K562 (cell line): ENCODE data around the gene FGD6. TPM values are rescaled to one million over a fixed set of nuclear protein-coding genes. Genes with fewer than 3 reads are reported as not detected.

ENCODE experiments used
- ATAC-seq: fragments of 200-7000 bp; cut with Tn5 transposase; 3 replicates; pipeline ENCODE4 v1.9.1; 2020; ENCODE audit warnings: moderate library complexity
- BruUV-seq: library from RNA; stranded (reverse); fragments of 400-500 nt; replicated peaks from 2 replicates; lab custom pipeline; 2021; lab: Mats Ljungman, UMichigan
- CTCF ChIA-PET: fragments of 300-600 bp; formaldehyde crosslinking; extraction: SDS; loops from one replicate; lab custom pipeline; 2021; ENCODE audit warnings: low intra/inter-chr PET ratio; lab: Yijun Ruan, JAX
- POLR2A ChIA-PET: fragments of 300-600, 350-650 bp; sonication (Branson Sonifier 250); formaldehyde crosslinking; extraction: SDS; loops from one replicate; lab custom pipeline; 2021; ENCODE audit warnings: antibody characterized with exemption, inconsistent platforms; lab: Yijun Ruan, JAX
- DNase-seq, 4 experiments: peaks; one replicate each; pipeline versions ENCODE4 v3.0.0 to v3.0.0-alpha.2; 2011 to 2018; ENCODE audit warnings: low spot score in 3 of 4, mixed read lengths in 3 of 4; ENCODE audit errors: extremely low read depth in 1 of 4
- FAIRE-seq: peaks from 2 replicates; lab custom pipeline; 2011; peaks lifted over from hg19 to GRCh38; lab: Jason Lieb, UNC
- H2AFZ ChIP-seq: 2 replicates; pipeline ENCODE4 v1.6.0; 2011; ENCODE audit warnings: low read depth, low read length, control low read depth, inconsistent platforms
- H3K27ac ChIP-seq: fragments of 200-600 bp; 3 replicates; pipeline ENCODE4 v1.8.0; 2011; ENCODE audit warnings: low read depth, mild to moderate bottlenecking, control low read depth, inconsistent platforms, low read length, moderate library complexity, mixed read lengths; ENCODE audit errors: extremely low read depth
- H3K27me3 ChIP-seq, 2 experiments: fragments of 300-600 bp in 1 of 2; 2 replicates in 1 of 2; 3 replicates in 1 of 2; pipeline versions ENCODE4 v1.6.0 to v1.8.0; 2011; ENCODE audit warnings: inconsistent platforms in 2 of 2, low read length in 2 of 2, mild to moderate bottlenecking in 1 of 2, mixed read lengths in 1 of 2, moderate library complexity in 1 of 2; ENCODE audit not compliant: control insufficient read depth in 2 of 2, insufficient read depth in 2 of 2
- H3K36me3 ChIP-seq: fragments of 300-600 bp; 3 replicates; pipeline ENCODE4 v1.8.0; 2011; ENCODE audit warnings: mild to moderate bottlenecking, low read length, inconsistent platforms; ENCODE audit not compliant: control insufficient read depth, insufficient read depth
- H3K4me1 ChIP-seq, 2 experiments: fragments of 200-600 bp in 1 of 2; replicated peaks in 1 of 2; 2 replicates in 1 of 2; 3 replicates in 1 of 2; pipeline versions ENCODE4 v1.5.1 to v1.8.0; 2011; ENCODE audit warnings: inconsistent platforms in 2 of 2, low read length in 2 of 2, mild to moderate bottlenecking in 1 of 2, mixed read lengths in 1 of 2, moderate library complexity in 1 of 2; ENCODE audit not compliant: control insufficient read depth in 2 of 2, insufficient read depth in 2 of 2
- H3K4me2 ChIP-seq: 2 replicates; pipeline ENCODE4 v1.6.1; 2011; ENCODE audit warnings: low read length, control low read depth, inconsistent platforms, mixed read lengths; ENCODE audit not compliant: insufficient read depth
- H3K4me3 ChIP-seq: fragments of 200-600 bp; sonication (generic), shearing (Covaris generic); 2 replicates; pipeline ENCODE4 v1.5.1; 2016; ENCODE audit warnings: control low read depth, inconsistent platforms
- H3K79me2 ChIP-seq: fragments of 200-600 bp; 3 replicates; pipeline ENCODE4 v1.8.0; 2011; ENCODE audit warnings: low read length, inconsistent platforms; ENCODE audit not compliant: control insufficient read depth, insufficient read depth
- H3K9ac ChIP-seq, 2 experiments: 2 replicates each; pipeline versions ENCODE4 v1.6.0 to v1.6.1; 2011; ENCODE audit warnings: low read depth in 2 of 2, low read length in 2 of 2, control low read depth in 1 of 2, inconsistent platforms in 1 of 2, mild to moderate bottlenecking in 1 of 2, mixed read lengths in 1 of 2; ENCODE audit not compliant: insufficient read depth in 1 of 2
- H3K9me1 ChIP-seq: one replicate; pipeline ENCODE4 v1.6.0; 2011; ENCODE audit warnings: inconsistent platforms, mild to moderate bottlenecking, low read length, moderate library complexity; ENCODE audit not compliant: control insufficient read depth, insufficient read depth
- H3K9me3 ChIP-seq: replicated peaks from 2 replicates; pipeline ENCODE4 v1.5.1; 2011; ENCODE audit warnings: low read depth, low read length, inconsistent platforms; ENCODE audit not compliant: control insufficient read depth, insufficient read depth
- H4K20me1 ChIP-seq: replicated peaks from 2 replicates; pipeline ENCODE4 v1.6.1; 2011; ENCODE audit warnings: low read length, inconsistent platforms, mixed read lengths; ENCODE audit not compliant: control insufficient read depth, insufficient read depth
- ADNP ChIP-seq: fragments of 200-800 bp; sonication (Bioruptor generic); IDR thresholded peaks from 2 replicates; pipeline ENCODE4 v1.6.1; 2016; ENCODE audit warnings: missing genetic modification characterization, missing compliant biosample characterization
- DEAF1 ChIP-seq: fragments of 450-650 bp; formaldehyde crosslinking; IDR thresholded peaks from 2 replicates; pipeline ENCODE4 v1.4.0; 2020; ENCODE audit warnings: mild to moderate bottlenecking, moderate library complexity
- FOXP1 ChIP-seq: sonication (generic); formaldehyde crosslinking; IDR thresholded peaks from 2 replicates; pipeline ENCODE4 v1.8.0; 2022; ENCODE audit warnings: mild to moderate bottlenecking, missing genetic modification reagents
- GMEB1 ChIP-seq: fragments of 250-450 bp; sonication (Bioruptor Pico); IDR thresholded peaks from 2 replicates; pipeline ENCODE4 v1.4.0; 2020; ENCODE audit warnings: mild to moderate bottlenecking
- HSF4 ChIP-seq: fragments of 250-450 bp; sonication (Bioruptor Pico); IDR thresholded peaks from 2 replicates; pipeline ENCODE4 v2.1.2; 2022; ENCODE audit warnings: mild to moderate bottlenecking, moderate library complexity, borderline replicate concordance
- NCOA1 ChIP-seq: fragments of 450-650 bp; IDR thresholded peaks from 2 replicates; pipeline ENCODE4 v1.6.1; 2016; ENCODE audit warnings: low read depth
- NUFIP1 ChIP-seq: fragments of 450-650 bp; IDR thresholded peaks from 2 replicates; pipeline ENCODE4 v1.6.1; 2018; ENCODE audit not compliant: partially characterized antibody
- POLR2AphosphoS2 ChIP-seq: IDR thresholded peaks from 2 replicates; pipeline ENCODE4 v1.6.1; 2012; ENCODE audit warnings: low read length, improper control_type of control experiment
- SMAD4 ChIP-seq: fragments of 250-450 bp; sonication (Bioruptor Pico); conservative IDR thresholded peaks from 2 replicates; pipeline ENCODE4 v1.8.0; 2021; ENCODE audit warnings: inconsistent platforms, mild to moderate bottlenecking, moderate library complexity
- ZBTB49 ChIP-seq: sonication (generic); formaldehyde crosslinking; IDR thresholded peaks from 2 replicates; pipeline ENCODE4 v1.8.0; 2022; ENCODE audit warnings: missing genetic modification reagents, mild to moderate bottlenecking, borderline replicate concordance
- ZNF311 ChIP-seq: fragments of 250-450 bp; sonication (Bioruptor Pico); IDR thresholded peaks from 2 replicates; pipeline ENCODE4 v1.4.0; 2020; ENCODE audit warnings: mild to moderate bottlenecking, moderate library complexity
- ZNF764 ChIP-seq: fragments of 250-450 bp; sonication (Bioruptor Pico); IDR thresholded peaks from 2 replicates; pipeline ENCODE4 v1.4.0; 2020; ENCODE audit warnings: low read depth, mild to moderate bottlenecking, moderate library complexity
- ZSCAN32 ChIP-seq: fragments of 450-650 bp; formaldehyde crosslinking; IDR thresholded peaks from 2 replicates; pipeline ENCODE4 v1.4.0; 2020; ENCODE audit warnings: mild to moderate bottlenecking, moderate library complexity
- WGBS: fragments of 100-300 bp; shearing (Covaris generic); methylation state at CpG from one replicate; pipeline ENCODE4 v1.1.6; 2016; ENCODE audit warnings: low coverage, mixed read lengths; ENCODE audit not compliant: insufficient coverage; ENCODE audit errors: missing lambda C conversion rate; 5-methylcytosine and 5-hydroxymethylcytosine counted together
- in situ Hi-C: fragments of 300-500 bp; cut with MboI; formaldehyde crosslinking; loops from 4 replicates; pipeline ENCODE4 v1.15.0; 2018; ENCODE audit warnings: inconsistent platforms, mixed read lengths
- intact Hi-C: fragments of 100-400 bp; cut with micrococcal nuclease; formaldehyde crosslinking; loops from 2 replicates; pipeline ENCODE4 v1.14.2; 2022
- polyA plus RNA-seq, 8 experiments: library from polyadenylated mRNA; depleted of rRNA in 4 of 8; stranded (reverse) in 5 of 8; unstranded in 3 of 8; fragments of >200 nt; fragmentation: Nextera tagmentation in 2 of 8; fragmentation: Illumina TruSeq in 1 of 8; extraction: Ambion mirVana in 2 of 8; extraction: Trizol in 1 of 8; gene quantifications; 2 replicates each; pipeline versions ENCODE4 v1.2.1 to v1.2.3, GENCODE V29; 2011 to 2014; ENCODE audit warnings: inconsistent platforms in 1 of 8, missing spikeins in 1 of 8
- total RNA-seq, 7 experiments: library from RNA; depleted of rRNA in 6 of 7; stranded (reverse); fragments of >200 nt in 6 of 7; fragmentation: Illumina TruSeq in 2 of 7; extraction: Trizol in 2 of 7; gene quantifications; 2 replicates each; pipeline versions ENCODE4 v1.2.1 to v1.2.3, GENCODE V29; 2011 to 2021; ENCODE audit warnings: low replicate concordance in 1 of 7

FGD6 gene
- total and polyA plus RNA-seq, 9 of the 15 experiments (the other 6 are each of a cell fraction or from before 2014, with no cell fraction given): 1.5 to 11.1 (median 5.8) TPM

GRCh38 chr12:95266254-95266653 lies 49.0 kb upstream of the FGD6 start:
- no peak for DNase-seq
- peaks cover 38% of the 10 kb centered on the region; the same call in 1 of the 3 replicates for H3K36me3 ChIP-seq
- H3K4me2 ChIP-seq: no peak overlapping the region
- intact Hi-C loops (no loop called here), in situ Hi-C loops (no loop called here)
- H3K27me3 ChIP-seq: no peaks in the 10 kb centered on the region
- CTCF ChIA-PET: no interaction called here
- no peak overlapping the region for H3K9ac ChIP-seq
- no peaks in the 10 kb centered on the region for H3K9me1 ChIP-seq
- FAIRE-seq: no peak
- H3K4me3 ChIP-seq: no peak overlapping the region
- no TSS peak for BruUV-seq
- H3K79me2 ChIP-seq: no peaks in the 10 kb centered on the region
- ATAC-seq: no peak
- no peak overlapping the region for H3K27ac ChIP-seq
- no peaks in the 10 kb centered on the region for H3K4me1 ChIP-seq
- POLR2A ChIA-PET: interaction anchor here (0.8 to 1.3 kb wide), 2 partner anchors 13 to 18 kb away, joined by 3 to 4 read pairs; no protein-coding TSS in a partner anchor
- H2AFZ ChIP-seq: no peak overlapping the region
- H4K20me1 ChIP-seq: no peaks in the 10 kb centered on the region
- no peaks in the 10 kb centered on the region for H3K9me3 ChIP-seq
- 87% methylated on average over 6 of the region's 6 CpGs for WGBS
- TF ChIP-seq ZNF764 (CRISPR knock-in tag) (no peak), DEAF1 (no peak), HSF4 (no peak), ADNP (tag) (no peak), SMAD4 (CRISPR knock-in tag) (no peak), NUFIP1 (no peak), ZNF311 (CRISPR knock-in tag) (no peak), FOXP1 (CRISPR knock-in tag) (no peak), POLR2AphosphoS2 (no peak), GMEB1 (CRISPR knock-in tag) (no peak), NCOA1 (no peak), ZSCAN32 (CRISPR knock-in tag) (no peak), ZBTB49 (CRISPR knock-in tag) (no peak)
